ENCODE data around the gene ENTREP3.
"Not testable (repeated sequence)": the region's sequence is repeated elsewhere in the genome, so short reads cannot be mapped to it uniquely, and the experiment has no call there.

ENTREP3 gene

GRCh38 chr1:155250246-155250632 lies 5.0 kb downstream of the ENTREP3 start:
- DNase-seq: no peak

DNA sequence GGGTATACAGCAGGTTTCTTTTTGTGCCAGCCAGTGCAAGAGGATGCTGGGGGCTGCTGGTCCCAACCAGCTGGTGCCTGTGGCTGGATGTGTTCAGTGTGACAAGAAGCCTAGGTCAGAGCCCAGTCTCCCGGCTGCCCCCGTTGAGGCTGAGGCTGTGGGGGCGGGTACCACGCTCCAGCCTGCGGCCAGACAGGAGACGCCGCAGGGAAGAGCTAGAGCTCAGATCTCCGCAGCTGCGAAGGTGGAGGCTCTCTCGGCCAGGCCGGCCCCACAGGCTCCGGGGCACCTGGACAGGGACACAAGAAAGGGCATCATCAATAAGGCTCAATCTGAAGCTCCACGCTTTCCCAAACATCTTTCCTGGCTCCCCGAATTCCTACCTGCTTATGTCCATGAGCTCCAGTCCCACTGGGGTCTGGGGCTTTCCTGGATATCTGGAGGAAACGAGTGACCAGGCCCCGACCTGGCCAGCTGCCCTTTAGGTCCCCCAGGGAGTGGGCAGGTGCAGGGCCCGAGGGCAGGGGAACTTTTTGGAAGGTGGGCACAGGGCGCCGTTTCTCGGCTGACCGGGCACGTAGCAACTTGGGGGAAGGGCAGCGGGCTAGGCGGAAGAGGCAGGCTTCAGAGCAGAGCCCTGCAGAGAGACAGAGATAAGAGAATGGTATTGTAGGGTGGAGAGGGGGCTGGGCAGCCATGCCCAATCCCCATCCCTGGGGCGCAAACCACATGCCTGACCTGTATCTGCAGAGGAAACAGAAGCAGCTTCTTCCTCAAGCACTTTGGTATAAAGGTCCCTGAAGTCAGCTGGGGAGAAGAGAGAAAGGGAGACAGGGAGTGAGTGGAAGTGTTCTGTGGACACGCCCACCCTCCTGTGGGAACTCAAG lies 7.4 kb downstream of the ENTREP3 start:
- DNase-seq: no peak

GRCh38 chr1:155246796-155247195 lies 8.5 kb downstream of the ENTREP3 start:
- DNase-seq: not testable (repeated sequence)

- no peak for DNase-seq
These were observed 10.1 kb downstream of the ENTREP3 start for GRCh38 chr1:155245163-155245524.

GRCh38 chr1:155244368-155245162 lies 10.7 kb downstream of the ENTREP3 start:
- DNase-seq: peak; percentile 99

DNA sequence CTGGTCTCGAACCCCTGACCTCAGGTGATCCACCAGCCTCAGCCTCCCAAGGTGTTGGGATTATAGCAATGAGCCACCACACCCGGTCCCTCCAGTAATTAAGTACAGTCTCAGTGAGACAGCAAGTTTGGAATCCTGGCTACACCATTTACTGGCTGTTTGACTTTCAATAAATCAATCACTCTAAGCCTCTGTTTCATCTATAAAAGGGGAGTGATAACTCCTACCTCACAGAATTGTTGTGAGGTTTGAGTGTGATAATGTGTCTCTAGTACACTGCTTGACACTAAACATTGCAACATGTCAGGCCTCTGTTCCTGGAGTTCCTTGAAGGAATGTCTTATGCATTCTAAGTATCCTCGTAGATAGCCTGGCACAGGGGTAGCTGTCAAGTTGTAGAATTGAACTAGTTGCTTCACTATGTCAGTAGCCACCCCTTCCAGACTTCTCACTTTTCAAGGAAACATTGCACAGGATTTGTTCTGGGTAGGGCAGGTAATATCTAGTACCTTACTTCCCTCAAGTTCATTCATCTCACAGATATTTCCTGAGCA lies 12.4 kb downstream of the ENTREP3 start:
- no peak for DNase-seq

DNA sequence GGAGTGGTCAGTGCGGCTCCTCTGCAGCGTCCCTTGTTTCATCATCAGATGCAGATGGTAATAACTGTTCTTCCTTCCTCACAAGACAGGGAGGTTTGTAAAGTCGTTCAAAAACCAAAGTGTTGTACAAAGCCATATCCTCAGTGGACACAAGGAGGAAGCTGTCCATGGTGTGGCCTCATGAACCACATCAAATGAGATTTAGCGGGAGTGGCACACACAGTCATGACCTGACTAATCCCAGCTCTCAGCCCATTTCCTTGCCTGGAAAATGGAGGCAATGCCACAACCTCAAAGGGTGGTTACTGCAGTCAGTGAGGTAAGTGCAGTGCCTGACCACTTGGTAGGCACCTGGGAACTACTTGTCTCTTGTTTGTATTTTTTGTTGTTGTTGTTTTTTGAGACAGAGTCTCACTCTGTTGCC lies 13.4 kb downstream of the ENTREP3 start:
- no peak for DNase-seq

DNA sequence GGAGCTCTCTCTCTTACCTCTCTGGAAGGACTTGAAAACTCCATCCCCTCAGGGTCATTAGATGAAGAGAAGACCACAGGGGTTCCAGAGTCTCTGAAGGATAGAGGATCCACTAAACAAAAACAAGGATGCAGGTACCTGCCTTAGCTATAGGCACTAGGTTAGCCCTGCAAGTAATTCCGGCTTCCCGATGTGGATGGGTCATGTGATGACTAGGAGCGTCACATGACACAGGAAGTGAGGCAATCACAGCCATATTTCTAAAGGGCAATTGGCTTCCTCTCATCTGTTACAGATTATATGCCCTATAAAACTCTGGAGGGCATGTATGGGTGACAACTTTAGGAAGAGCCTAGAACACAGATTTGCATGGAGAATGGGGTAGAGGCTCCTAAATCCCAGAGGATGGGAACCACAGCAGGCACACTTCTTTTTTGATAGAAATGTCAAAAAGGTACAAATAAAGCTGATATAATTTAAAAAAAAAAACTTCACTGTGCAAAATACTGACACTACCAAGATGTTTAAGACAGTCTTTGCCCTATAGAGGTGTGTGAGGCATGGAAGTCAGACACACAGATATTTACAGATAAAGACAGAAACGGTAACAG lies 14.1 kb downstream of the ENTREP3 start:
- peak; percentile 76 for DNase-seq

DNA sequence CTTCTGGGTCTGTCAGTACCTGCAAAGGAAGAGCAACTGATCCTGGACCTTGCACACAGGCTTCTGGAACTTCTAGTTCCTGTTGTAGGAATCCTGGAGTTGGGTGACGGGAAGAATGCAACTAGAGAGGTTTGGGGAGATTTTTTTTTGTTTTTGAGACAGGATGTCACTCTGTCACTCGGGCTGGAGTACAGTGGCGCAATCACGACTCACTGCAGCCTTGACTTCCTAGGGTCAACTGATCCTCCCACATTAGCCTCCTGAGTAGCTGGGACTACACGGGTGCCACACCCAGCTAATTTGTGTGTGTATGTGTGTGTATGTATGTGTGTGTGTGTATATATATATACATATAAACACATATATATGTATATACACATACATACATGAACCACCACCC lies 18.8 kb downstream of the ENTREP3 start:
- no peak for DNase-seq

- not testable (repeated sequence) for DNase-seq
These were observed 19.9 kb downstream of the ENTREP3 start for GRCh38 chr1:155235375-155235774.

- DNase-seq: not testable (repeated sequence)
These were observed 21.8 kb downstream of the ENTREP3 start for GRCh38 chr1:155233502-155233901.

DNA sequence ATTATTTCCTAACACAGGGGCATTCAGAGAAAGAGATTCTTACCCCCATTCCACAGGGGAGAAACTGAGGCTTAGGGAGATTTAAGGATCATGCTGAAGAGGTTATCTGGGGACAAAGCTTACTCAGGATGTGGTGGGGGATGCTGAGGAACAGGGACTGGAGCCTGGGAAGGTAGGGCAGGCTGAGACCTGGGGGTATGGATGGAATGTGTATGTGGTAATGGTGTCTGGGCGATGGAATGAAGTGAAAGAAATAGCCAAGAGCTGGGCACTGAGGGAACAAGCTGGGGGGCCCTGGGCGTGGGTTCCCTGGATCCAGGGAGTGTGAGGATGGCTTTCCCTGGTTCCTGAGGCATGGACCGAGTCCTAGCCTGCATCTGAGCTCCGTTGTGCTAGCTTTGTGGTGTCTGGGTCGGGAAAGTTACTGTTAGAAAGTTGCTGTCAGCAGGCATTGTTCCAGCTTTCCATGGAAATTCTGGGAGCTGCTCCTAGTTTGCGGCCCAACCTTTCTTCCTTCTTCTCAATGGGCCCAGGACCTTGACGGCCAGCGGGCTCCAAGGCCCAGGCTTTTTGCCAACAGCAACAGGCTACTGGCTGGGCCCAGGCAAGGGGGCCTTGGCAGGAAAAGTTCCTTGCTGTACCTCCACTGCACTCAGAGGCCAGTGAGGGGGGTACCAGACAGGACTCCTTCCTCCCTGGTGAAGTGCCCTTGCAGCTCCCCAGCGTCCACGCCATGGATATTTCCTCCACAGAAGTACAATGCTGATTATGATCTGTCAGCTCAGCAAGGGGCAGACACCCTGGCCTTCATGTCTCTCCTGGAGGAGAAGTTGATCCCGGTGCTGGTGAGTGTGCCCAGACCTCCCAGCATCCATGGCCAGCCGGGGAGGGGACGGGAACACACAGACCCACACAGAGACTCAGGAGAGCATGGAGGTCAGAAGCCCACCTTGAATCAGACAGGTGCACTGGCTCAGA lies 23.0 kb downstream of the ENTREP3 start:
- not testable (repeated sequence) for DNase-seq

- DNase-seq: not testable (repeated sequence)
These were observed 24.0 kb downstream of the ENTREP3 start for GRCh38 chr1:155231302-155231701.

GRCh38 chr1:155228096-155228427 lies 27.2 kb downstream of the ENTREP3 start:
- DNase-seq: no peak

- peak; percentile 99 for DNase-seq
These were observed 27.8 kb downstream of the ENTREP3 start for GRCh38 chr1:155227261-155228095.

DNA sequence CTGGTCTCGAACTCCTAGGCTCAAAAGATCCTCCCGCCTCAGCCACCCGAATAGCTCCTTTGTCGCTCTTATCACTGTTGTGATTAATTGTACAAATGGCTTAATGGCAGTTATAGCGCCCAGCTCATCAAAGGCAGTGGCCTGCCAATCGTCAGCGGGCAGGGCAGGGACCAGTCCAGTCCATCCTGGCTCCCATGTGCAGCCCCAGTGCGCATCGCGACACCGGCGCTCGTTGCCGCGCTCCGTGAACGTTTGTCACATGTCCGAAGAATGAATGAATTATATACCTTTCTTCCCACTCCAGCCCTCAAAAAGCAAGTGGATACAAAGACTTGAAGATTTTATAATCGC lies 28.4 kb downstream of the ENTREP3 start:
- peak; percentile 77 for DNase-seq

DNA sequence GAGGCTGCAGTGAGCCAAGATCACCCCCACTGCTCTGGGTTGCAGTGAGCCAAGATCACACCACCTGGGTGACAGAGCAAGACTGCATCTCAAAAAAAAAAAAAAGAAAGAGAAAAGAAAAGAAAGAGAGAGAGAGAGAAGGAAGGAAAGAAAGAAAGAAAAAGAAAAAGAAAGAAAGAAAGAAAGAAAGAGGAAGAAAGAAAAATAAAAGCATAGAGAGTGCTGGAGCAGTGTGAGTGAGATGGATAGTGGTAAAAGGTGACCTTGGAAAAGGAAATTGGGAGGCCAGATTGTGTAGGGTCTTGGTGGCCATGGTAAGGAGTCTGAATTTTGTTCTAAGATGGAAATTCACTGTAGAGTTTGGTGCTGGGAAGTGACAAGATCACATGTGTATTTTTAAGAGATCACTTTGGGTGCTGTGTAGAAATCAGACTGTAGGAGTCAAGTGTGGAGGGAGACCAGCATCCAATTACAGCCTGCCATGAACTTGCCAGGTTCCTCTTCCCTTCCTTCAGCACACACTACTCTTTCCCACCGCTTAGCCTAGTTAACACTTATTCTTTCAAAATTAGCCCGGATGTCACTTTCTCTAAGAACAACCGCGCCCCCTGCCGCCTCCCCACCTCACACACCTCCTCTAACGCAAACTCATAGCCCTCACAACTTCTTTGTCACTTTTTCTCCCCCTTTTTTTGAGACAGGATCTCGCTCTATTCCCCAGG lies 28.9 kb downstream of the ENTREP3 start:
- peak; percentile 77 for DNase-seq

GRCh38 chr1:155225404-155225759 lies 29.9 kb downstream of the ENTREP3 start:
- DNase-seq: not testable (repeated sequence)

DNA sequence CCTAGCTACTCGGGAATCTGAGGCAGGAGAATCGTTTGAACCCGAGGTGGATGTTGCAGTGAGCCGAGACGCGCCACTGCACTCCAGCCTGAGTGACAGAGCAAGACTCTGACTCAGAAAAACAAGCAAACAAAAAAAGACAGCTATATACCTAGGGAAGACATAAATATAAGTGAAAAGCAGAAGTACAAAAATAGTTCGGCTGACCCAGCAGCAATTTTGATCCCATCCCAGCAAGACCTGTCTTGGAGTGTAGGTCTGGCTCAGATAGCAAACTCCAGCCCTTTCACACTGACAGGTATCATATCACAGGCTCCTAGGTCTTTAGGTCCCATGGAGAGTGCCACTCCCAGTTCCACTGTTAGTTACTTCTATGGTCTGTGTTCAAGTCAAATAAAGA lies 32.2 kb downstream of the ENTREP3 start:
- no peak for DNase-seq

GRCh38 chr1:155220211-155220965 lies 34.9 kb downstream of the ENTREP3 start:
- not testable (repeated sequence) for DNase-seq
